NCI-H2107 treated with DMSO at 0.1 percent for 48 hours (cell line): ENCODE data around the gene THADA.

Source experiments
- DNase-seq: peaks from one replicate; lab custom pipeline; 2025; ENCODE audit not compliant: unreplicated experiment; lab: John Stamatoyannopoulos, UW

Gene THADA

GRCh38 chr2:43509886-43510285 lies 86.0 kb downstream of the THADA start:
- DNase-seq: no peak

- DNase-seq: no peak
Measured at GRCh38 chr2:43508209-43508608, 87.6 kb downstream of the THADA start.

- no peak for DNase-seq
Measured at GRCh38 chr2:43507137-43507536, 88.7 kb downstream of the THADA start.

GRCh38 chr2:43495727-43496126 lies 100.1 kb downstream of the THADA start:
- DNase-seq: no peak

- no peak for DNase-seq
Measured at GRCh38 chr2:43493954-43494353, 101.9 kb downstream of the THADA start.

- no peak for DNase-seq
Measured at GRCh38 chr2:43491065-43491639, 104.7 kb downstream of the THADA start.

GRCh38 chr2:43490252-43490786 lies 105.5 kb downstream of the THADA start:
- peak; percentile 14 for DNase-seq

- DNase-seq: no peak
Measured at GRCh38 chr2:43488737-43489136, 107.1 kb downstream of the THADA start.

- no peak for DNase-seq
Measured at GRCh38 chr2:43486603-43487002, 109.2 kb downstream of the THADA start.

- peak; percentile 22 for DNase-seq
Measured at GRCh38 chr2:43484323-43484930, 111.4 kb downstream of the THADA start.

GRCh38 chr2:43482961-43483360 lies 112.9 kb downstream of the THADA start:
- DNase-seq: no peak

- no peak for DNase-seq
Measured at GRCh38 chr2:43481927-43482542, 113.8 kb downstream of the THADA start.

GRCh38 chr2:43480874-43481273 lies 115.0 kb downstream of the THADA start:
- DNase-seq: no peak

- DNase-seq: no peak
Measured at GRCh38 chr2:43478412-43479086, 117.3 kb downstream of the THADA start.

GRCh38 chr2:43475922-43476321 lies 119.9 kb downstream of the THADA start:
- DNase-seq: no peak

GRCh38 chr2:43475137-43475846 lies 120.5 kb downstream of the THADA start:
- no peak for DNase-seq

GRCh38 chr2:43474273-43474672 lies 121.6 kb downstream of the THADA start:
- no peak for DNase-seq

GRCh38 chr2:43473767-43474166 lies 122.1 kb downstream of the THADA start:
- DNase-seq: no peak

- DNase-seq: peak; percentile 6
Measured at GRCh38 chr2:43472527-43473194, 123.2 kb downstream of the THADA start.

- DNase-seq: no peak
Measured at GRCh38 chr2:43469713-43470112, 126.1 kb downstream of the THADA start.

GRCh38 chr2:43469094-43469493 lies 126.7 kb downstream of the THADA start:
- DNase-seq: no peak
